Esophagus muscularis mucosa (tissue), 4 donors: ENCODE measurements around the gene RPS6KA2. TPM values are rescaled to one million over a fixed set of nuclear protein-coding genes. Genes with fewer than 3 reads are reported as not detected.
"Not testable (repeated sequence)": the region's sequence is repeated elsewhere in the genome, so short reads cannot be mapped to it uniquely, and the experiment has no call there.

ENCODE experiments used
- DNase-seq: peaks from one replicate; pipeline ENCODE4 v3.0.0-alpha.2; 2017; ENCODE audit errors: extremely low spot score
- H3K27ac ChIP-seq, 4 donors: fragments of 200-600 bp; sonication (generic); replicated peaks in 1 of 4; 1 replicate in 3 of 4; 2 replicates in 1 of 4; pipeline ENCODE4 v1.5.1; 2016 to 2019; ENCODE audit warnings: mild to moderate bottlenecking in 1 of 4
- H3K27me3 ChIP-seq, 4 donors: fragments of 200-600 bp; sonication (generic); one replicate each; pipeline versions ENCODE4 v1.5.1 to v1.6.0; 2016 to 2019
- H3K36me3 ChIP-seq, 4 donors: fragments of 200-600 bp; sonication (generic); one replicate each; pipeline ENCODE4 v1.5.1; 2016 to 2019
- H3K4me1 ChIP-seq, 4 donors: fragments of 200-600 bp; sonication (generic); one replicate each; pipeline ENCODE4 v1.5.1; 2016 to 2019
- H3K4me3 ChIP-seq, 4 donors: fragments of 200-600 bp; sonication (generic); 1 replicate in 2 of 4; 2 replicates in 2 of 4; pipeline ENCODE4 v1.5.1; 2016 to 2019; ENCODE audit warnings: mild to moderate bottlenecking in 4 of 4, moderate library complexity in 1 of 4
- H3K9me3 ChIP-seq, 4 donors: fragments of 200-600 bp; sonication (generic); 1 replicate in 3 of 4; 2 replicates in 1 of 4; pipeline ENCODE4 v1.5.1; 2016 to 2019
- EP300 ChIP-seq: sonication (generic); formaldehyde crosslinking; IDR thresholded peaks from one replicate; pipeline ENCODE4 v1.6.1; 2017; ENCODE audit warnings: antibody characterized with exemption
- POLR2A ChIP-seq: fragments of 450-650 bp; IDR thresholded peaks from one replicate; pipeline ENCODE4 v1.6.1; 2017; ENCODE audit warnings: antibody characterized with exemption, moderate library complexity, mild to moderate bottlenecking, low read depth
- POLR2AphosphoS5 ChIP-seq, 2 donors: sonication (generic); formaldehyde crosslinking; IDR thresholded peaks; one replicate each; pipeline ENCODE4 v1.6.1; 2017; ENCODE audit warnings: antibody characterized with exemption in 2 of 2
- WGBS: methylation state at CpG from one replicate; pipeline ENCODE4 v1.1.5; 2018; 5-methylcytosine and 5-hydroxymethylcytosine counted together
- intact Hi-C: fragments of 100-400 bp; cut with DNase I; formaldehyde crosslinking; loops from one replicate; pipeline ENCODE4 v1.15.1; 2023
- total RNA-seq, 4 donors: library from RNA; depleted of rRNA; stranded (reverse); fragments of >200 nt; gene quantifications; one replicate each; pipeline versions ENCODE4 v1.1.0 to v1.2.1, GENCODE V29; 2016
- TF ChIP-seq, protein P1 (sequence below), 3 experiments: fragments of 200-600 bp in 2 of 3; fragments of 450-650 bp in 1 of 3; sonication (generic) in 2 of 3; IDR thresholded peaks; one replicate each; pipeline ENCODE4 v1.5.1; 2017 to 2019; ENCODE audit warnings: antibody characterized with exemption in 3 of 3, mild to moderate bottlenecking in 2 of 3, moderate library complexity in 1 of 3

Gene RPS6KA2
- total RNA-seq, 4 donors from 2014 or later, result 83.9 to 126 (median 112) TPM

DNA sequence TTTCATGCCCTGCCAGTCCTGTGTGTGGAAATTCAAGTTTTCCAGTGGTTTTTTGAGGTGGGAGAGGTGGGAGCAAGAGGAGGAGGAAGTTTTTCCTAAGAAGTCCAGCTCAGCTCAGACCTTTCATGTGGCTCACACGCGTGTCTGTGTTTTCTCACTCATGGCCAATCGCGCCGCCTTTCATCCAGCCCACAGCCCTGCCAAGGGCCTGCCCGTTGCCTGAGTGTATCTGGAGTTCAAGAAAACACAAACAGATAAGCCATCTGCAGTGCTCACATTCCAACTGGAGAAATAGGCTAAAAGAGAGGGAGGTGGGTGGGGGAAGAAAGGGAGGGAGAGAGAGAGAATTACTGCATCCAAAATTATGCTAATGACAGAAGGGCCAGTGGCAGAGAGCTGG, 231.7 kb downstream of the RPS6KA2 start:
- intact Hi-C loops, result no loop called here
- H3K27ac ChIP-seq, result no peak overlapping the region

DNA sequence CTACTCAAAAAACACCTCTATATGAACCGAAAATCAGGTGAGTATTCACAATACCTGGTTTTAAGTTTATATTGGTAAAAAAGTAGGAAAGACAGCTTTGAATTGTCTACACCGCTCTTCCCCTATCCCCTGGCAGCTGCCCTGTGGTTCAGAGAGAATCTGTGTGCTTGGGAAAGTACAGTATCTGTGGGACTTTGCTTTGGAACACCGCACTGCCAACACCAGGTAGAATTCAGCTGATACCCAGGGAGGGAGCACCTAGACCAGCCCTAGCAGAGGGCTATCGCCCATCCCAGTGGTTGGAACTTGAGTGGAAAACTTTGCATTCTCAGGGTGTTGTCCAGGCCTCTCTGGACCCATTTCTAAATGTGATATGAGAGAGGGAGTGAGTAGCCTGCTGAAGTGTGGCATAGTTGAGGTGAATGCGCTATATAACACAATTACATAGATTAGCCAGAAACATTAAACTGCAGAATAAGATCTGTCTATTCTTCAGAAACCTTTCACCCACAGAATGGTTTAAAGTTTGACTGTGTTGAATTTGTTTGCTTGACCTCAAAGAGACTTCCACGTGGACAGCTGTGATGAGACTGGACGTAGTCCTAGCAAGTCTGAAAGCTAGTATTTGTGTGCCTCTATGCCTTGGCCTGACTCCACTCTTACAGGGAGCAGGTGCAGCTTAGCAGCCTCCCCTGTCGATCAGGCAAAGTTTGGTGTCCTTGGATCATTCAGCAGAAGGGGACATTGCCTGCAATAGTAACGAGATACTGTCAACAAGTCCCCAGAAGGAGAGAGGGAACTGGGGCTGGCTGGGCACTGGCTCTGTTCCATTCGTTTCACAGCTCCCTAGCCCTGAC, 232.8 kb downstream of the RPS6KA2 start:
- Histone ChIP-seq H3K4me1 (no peaks in the 10 kb centered on the region), H3K27me3 (peaks cover 0 to 50% (median 5%) of the 10 kb centered on the region in 4 donors), H3K36me3 (no peaks in the 10 kb centered on the region), H3K27ac (no peak overlapping the region), H3K4me3 (no peak overlapping the region), H3K9me3 (no peaks in the 10 kb centered on the region)
- intact Hi-C loops, result no loop called here
- no peak for DNase-seq
- TF ChIP-seq POLR2A, result no peak
- no peak for TF ChIP-seq EP300
- TF ChIP-seq POLR2AphosphoS5 (IDR thresholded peaks at IDR 0.05), result no peak
- TF ChIP-seq, protein P1, sequence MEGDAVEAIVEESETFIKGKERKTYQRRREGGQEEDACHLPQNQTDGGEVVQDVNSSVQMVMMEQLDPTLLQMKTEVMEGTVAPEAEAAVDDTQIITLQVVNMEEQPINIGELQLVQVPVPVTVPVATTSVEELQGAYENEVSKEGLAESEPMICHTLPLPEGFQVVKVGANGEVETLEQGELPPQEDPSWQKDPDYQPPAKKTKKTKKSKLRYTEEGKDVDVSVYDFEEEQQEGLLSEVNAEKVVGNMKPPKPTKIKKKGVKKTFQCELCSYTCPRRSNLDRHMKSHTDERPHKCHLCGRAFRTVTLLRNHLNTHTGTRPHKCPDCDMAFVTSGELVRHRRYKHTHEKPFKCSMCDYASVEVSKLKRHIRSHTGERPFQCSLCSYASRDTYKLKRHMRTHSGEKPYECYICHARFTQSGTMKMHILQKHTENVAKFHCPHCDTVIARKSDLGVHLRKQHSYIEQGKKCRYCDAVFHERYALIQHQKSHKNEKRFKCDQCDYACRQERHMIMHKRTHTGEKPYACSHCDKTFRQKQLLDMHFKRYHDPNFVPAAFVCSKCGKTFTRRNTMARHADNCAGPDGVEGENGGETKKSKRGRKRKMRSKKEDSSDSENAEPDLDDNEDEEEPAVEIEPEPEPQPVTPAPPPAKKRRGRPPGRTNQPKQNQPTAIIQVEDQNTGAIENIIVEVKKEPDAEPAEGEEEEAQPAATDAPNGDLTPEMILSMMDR (IDR thresholded peaks at IDR 0.05), result no peak
- WGBS, result 71% methylated on average over 10 of the region's 10 CpGs

More for the DNA sequence above, 231.7 kb downstream of the RPS6KA2 start:
- Histone ChIP-seq H3K4me1 (peaks cover 0 to 1% (median under 1%) of the 10 kb centered on the region in 4 donors), H3K27me3 (peaks cover 0 to 50% (median 5%) of the 10 kb centered on the region in 4 donors), H3K36me3 (no peaks in the 10 kb centered on the region), H3K9me3 (no peaks in the 10 kb centered on the region), H3K4me3 (no peak overlapping the region)
- DNase-seq, result peak; percentile 84
- no peak for TF ChIP-seq POLR2A
- no peak for TF ChIP-seq POLR2AphosphoS5 (IDR thresholded peaks at IDR 0.05)
- TF ChIP-seq EP300, result no peak
- TF ChIP-seq, protein P1 (IDR thresholded peaks at IDR 0.05), result no peak
- WGBS, result 60% methylated on average over 6 of the region's 6 CpGs

DNA sequence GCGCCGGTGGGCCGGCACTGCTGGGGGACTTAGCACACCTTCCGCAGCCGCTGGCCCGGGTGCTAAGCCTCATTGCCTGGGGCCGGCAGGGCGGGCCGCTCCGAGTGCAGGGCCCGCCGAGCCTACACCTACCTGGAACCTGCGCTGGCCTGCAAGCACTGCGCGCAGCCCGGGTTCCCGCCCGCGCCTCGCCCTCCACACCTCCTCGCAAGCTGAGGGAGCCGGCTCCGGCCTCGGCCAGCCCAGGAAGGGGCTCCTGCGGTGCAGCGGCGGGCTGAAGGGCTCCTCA, 233.6 kb downstream of the RPS6KA2 start:
- no peak overlapping the region for H3K27ac ChIP-seq
- no peaks in the 10 kb centered on the region for H3K36me3 ChIP-seq
- TF ChIP-seq, protein P1 (IDR thresholded peaks at IDR 0.05), result no peak
- TF ChIP-seq EP300 (no peak), POLR2A (no peak), POLR2AphosphoS5 (IDR thresholded peaks at IDR 0.05) (no peak)
- H3K4me3 ChIP-seq, result no peak overlapping the region
- DNase-seq, result no peak
- WGBS, result 82% methylated on average over 6 of the region's 27 CpGs
- H3K4me1 ChIP-seq, result no peaks in the 10 kb centered on the region
- H3K27me3 ChIP-seq, result peaks cover 0 to 45% (median 3%) of the 10 kb centered on the region in 4 donors
- intact Hi-C loops, result no loop called here
- H3K9me3 ChIP-seq, result no peaks in the 10 kb centered on the region

DNA sequence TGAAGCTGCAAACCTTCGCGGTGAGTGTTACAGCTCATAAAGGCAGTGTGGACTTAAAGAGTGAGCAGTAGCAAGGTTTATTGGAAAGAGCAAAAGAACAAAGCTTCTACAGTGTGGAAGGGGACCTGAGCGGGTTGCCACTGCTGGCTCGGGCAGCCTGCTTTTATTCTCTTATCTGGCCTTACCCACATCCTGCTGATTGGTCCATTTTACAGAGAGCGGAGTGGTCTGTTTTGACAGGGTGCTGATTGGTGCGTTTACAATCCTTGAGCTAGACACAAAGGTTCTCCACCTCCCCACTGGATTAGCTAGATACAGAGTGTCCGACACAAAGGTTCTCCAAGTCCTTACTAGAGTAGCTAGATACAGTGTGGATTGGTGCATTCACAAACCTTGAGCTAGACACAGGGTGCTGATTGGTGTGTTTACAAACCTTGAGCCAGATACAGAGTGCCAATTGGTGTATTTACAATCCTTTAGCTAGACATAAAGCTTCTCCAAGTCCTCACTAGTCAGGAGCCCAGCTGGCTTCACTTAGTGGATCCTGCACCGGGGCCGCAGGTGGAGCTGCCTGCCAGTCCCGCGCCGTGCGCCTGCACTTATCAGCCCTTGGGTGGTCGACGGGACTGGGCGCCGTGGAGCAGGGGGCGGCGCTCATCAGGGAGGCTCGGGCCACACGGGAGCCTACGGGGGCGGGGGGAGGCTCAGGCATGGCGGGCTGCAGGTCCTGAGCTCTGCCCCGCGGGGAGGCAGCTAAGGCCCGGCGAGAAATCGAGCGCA, 234.1 kb downstream of the RPS6KA2 start:
- H3K4me1 ChIP-seq, intact Hi-C loops, H3K9me3 ChIP-seq, DNase-seq, H3K36me3 ChIP-seq, H3K4me3 ChIP-seq, H3K27ac ChIP-seq: not testable (repeated sequence)
- WGBS, result 78% methylated on average over 9 of the region's 30 CpGs
- H3K27me3 ChIP-seq, result peaks cover 0 to 40% (median under 1%) of the 10 kb centered on the region in 4 donors

DNA sequence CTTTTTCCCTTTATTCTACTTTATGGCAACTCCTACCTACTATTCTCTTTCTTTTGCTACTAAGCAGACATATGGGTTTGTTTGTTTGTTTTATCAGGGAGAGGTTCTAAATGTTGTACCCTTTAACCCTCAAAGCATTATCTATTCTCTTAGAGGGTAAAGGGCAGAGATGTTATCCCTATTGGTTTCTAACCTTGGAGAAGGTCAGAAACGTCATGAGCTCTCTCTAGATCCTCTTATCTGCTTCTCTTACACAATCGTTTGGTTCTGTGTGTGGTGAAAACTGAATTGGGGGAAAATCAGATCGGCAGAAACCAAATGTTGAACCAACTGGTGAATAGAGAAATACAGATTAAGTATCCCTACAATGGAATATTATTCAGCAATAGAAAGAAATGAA, 237.9 kb downstream of the RPS6KA2 start:
- Histone ChIP-seq H3K27me3 (peaks cover 0 to 10% (median 0%) of the 10 kb centered on the region in 4 donors), H3K27ac (no peak overlapping the region), H3K4me3 (no peak overlapping the region), H3K36me3 (no peaks in the 10 kb centered on the region), H3K9me3 (no peaks in the 10 kb centered on the region), H3K4me1 (peaks cover 2 to 6% (median 3%) of the 10 kb centered on the region in 4 donors)
- no peak for TF ChIP-seq POLR2AphosphoS5 (IDR thresholded peaks at IDR 0.05)
- TF ChIP-seq EP300, result no peak
- TF ChIP-seq POLR2A, result no peak
- TF ChIP-seq, protein P1 (IDR thresholded peaks at IDR 0.05), result no peak
- intact Hi-C loops, result no loop called here
- 43% methylated on average over 3 of the region's 3 CpGs for WGBS
- no peak for DNase-seq
